Activated T-helper 9 cell treated with anti-CD3 and anti-CD28 coated beads, Interleukin-2, amount 50 U/mL, for 16 hours (primary cell): ENCODE measurements around the gene CTSO.
"Not testable (repeated sequence)": the region's sequence is repeated elsewhere in the genome, so short reads cannot be mapped to it uniquely, and the experiment has no call there.

Experiments used
- DNase-seq: peaks from one replicate; pipeline ENCODE4 v3.0.0-alpha.2; 2020; ENCODE audit warnings: low read depth

CTSO gene

GRCh38 chr4:155906554-155907247 lies 47.0 kb downstream of the CTSO start:
- DNase-seq: no peak

GRCh38 chr4:155904331-155904730 lies 49.3 kb downstream of the CTSO start:
- DNase-seq: no peak

GRCh38 chr4:155903453-155903852 lies 50.2 kb downstream of the CTSO start, which contains the start of gene TDO2:
TDO2 (plus strand) TSS chr4:155903696; CDS start chr4:155903759, 63 bp downstream.
- DNase-seq: no peak

GRCh38 chr4:155901013-155901412 lies 52.7 kb downstream of the CTSO start:
- no peak for DNase-seq

DNA sequence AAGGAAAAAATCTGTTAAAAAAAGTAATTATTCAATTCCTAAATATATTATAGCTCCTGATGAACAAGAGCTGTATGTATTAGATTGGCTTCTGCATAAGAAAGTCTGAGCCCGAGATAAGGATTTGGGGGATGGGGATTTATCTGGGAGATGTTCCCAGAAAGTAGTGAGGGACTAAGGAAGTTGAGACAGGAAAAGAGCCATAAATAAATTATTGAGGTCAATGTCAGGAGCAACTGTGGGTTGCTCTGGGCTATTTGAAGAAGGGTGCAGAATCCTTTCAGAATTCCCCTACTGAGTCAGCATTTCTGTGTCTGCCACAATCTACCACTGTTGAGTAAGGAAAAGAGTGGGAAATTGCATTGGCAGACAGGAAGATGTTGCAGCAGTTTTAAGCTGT lies 53.3 kb downstream of the CTSO start:
- no peak for DNase-seq

DNA sequence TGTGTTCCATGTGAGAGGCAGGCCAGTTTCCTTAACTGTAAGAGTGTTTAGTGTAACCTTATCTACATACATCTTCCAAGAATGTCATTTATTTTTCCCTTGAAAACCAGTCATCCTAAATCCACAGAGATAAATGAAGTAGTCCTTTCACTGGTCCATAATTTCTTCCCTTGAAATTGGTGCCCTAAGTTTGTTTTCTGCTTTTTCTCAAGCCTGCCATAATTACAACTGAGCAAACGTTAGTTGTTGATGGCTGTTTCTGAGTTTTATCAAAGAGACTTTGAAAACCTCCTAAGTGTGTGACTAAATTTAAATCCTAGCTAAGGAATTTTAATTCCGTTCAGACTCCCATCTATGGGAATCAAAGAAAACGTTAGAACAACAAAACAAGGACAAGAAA lies 53.8 kb downstream of the CTSO start:
- no peak for DNase-seq

- DNase-seq: not testable (repeated sequence)
Observed at GRCh38 chr4:155898371-155898770, 55.3 kb downstream of the CTSO start.

DNA sequence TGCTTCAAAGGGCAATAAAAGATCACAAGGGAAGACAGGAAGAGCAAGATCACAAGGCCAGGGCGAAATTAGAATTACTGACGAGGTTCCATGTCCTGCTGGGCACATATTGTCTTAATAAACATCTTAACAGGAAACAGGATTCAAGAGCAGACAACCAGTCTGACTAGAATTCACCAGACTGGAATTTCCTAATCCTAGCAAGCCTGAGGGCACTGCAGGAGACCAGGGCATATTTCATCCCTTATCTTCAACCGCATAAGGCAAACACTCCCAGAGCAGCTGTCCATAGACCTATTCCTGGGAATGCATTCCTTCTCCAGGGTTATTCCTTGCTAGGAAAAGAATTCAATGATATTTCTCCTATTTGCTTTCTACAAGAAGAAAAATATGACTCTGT lies 62.6 kb downstream of the CTSO start:
- no peak for DNase-seq

- no peak for DNase-seq
Observed at GRCh38 chr4:155889946-155890345, 63.7 kb downstream of the CTSO start.

DNA sequence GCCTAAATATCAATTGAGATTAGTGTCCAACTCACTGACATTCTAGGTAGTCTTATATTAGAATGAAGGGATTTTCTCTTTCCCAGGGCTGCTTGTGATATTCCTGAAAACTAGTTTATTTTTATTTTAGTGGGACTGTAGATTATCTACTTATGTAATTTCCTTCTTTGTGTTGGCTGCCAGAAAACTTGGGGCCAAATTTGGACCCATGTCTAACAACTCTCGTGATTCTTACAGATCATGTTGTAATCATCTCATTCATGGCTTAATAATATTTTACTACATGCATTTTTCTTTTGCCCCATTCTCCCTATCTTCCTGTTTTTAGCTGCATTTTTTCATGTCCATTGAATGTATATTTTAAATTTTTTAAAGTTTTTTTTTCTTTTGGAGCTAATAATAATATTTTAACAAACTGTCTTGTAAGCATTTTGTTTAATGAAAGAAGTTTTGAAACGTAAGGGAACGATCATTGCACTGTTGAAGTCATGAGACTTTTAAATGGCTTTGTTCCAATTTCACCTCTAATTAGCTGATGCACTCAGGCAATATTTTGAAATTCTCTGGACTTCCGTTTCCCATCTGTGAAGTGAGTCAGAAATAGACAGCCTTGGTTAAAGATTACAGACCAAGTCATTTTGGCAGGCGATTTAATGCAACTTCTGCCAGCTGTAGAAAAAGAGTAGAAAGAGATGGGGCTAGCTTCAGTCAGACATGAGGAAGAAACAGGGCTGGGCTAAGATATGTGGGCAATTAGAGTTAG lies 64.5 kb downstream of the CTSO start:
- no peak for DNase-seq

DNA sequence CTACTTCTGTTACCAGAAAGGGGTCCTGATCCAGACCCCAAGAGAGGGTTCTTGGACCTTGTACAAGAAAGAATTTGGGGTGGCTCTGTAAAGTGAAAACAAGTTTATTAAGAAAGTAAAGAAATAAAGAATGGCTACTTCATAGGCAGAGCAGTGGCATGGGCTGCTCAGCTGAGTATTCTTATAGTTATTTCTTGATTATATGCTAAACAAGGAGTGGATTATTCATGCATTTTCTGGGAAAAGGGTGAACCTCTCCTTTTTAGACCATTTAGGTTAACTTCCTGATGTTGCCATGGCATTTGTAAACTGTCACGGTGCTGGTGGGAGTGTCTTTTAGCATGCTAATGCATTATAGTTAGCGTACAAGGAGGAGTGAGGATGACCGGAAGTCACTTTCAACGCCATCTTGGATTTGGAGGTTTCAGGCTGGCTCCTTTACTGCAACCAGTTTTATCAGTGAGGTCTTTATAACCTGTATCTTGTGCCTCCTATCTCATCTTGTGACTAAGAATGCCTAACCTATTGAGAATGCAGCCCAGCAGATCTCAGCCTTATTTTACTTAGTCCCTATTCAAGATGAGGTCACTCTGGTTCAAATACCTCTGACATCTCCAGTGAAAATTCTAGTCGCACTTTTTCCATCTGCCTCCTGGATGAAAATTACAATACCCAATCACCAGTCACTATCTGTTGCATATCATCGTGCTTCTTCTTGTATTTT lies 65.7 kb downstream of the CTSO start:
- DNase-seq: no peak

DNA sequence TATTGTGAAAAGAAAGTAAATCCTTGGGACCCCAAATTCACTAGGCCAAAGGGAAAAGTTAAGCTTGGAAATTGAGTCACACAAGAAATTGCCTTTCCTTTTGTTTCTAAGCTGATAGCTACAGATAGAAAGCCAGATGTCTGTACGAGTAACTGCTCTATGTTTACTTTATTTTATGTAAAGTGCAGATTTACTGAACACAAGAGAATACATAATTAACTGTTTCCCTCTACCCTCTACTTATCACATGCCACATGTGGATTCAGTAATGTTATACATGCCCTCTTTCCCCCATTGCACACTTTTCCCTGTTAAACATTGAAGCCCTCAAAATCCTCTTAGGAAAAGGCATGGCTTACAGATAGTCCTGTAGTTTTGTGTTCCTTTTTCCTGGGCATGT lies 66.6 kb downstream of the CTSO start:
- DNase-seq: no peak

- DNase-seq: no peak
Observed at GRCh38 chr4:155885666-155886065, 68.0 kb downstream of the CTSO start.

GRCh38 chr4:155883895-155884294 lies 69.8 kb downstream of the CTSO start:
- DNase-seq: no peak

DNA sequence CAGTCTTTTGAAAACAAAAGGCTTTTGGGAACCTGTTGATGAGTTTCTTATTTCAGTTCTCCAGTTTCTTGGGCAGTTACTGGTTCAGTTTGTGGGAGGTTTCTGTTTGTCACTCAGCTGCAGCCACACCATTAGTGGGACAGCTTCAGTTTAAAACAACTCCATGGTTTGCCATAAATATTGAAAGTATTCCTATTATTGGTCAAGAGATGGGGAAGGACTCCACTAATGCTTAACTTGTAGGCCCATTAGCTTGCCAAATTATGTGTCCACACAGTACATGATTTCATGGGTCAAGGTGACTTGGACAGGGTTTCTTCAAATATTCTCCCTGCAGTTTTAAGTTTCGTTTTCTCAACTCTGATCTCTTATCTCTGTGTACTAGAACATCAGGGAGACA lies 72.1 kb downstream of the CTSO start:
- no peak for DNase-seq

GRCh38 chr4:155879767-155880166 lies 73.9 kb downstream of the CTSO start:
- no peak for DNase-seq

GRCh38 chr4:155878611-155879010 lies 75.1 kb downstream of the CTSO start:
- no peak for DNase-seq

DNA sequence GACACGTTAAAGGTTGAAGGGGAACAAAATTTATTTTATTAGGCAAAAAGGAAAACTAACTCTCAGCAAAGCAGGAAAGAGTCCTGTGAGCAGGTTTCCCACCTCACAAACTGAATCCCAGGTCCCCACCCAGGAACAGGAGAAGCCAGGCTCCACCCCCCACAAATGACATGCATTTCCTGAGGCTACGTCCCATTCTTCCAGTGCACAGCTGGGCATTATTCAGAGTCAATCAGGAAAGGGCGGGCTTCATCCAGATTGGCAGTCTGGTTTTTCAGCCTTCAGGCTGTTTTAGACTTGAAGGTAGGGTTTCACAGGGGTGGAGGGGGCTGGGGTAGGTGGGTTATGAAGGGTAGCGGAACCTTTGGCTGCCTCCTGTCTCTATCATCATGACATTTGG lies 75.7 kb downstream of the CTSO start:
- no peak for DNase-seq

DNA sequence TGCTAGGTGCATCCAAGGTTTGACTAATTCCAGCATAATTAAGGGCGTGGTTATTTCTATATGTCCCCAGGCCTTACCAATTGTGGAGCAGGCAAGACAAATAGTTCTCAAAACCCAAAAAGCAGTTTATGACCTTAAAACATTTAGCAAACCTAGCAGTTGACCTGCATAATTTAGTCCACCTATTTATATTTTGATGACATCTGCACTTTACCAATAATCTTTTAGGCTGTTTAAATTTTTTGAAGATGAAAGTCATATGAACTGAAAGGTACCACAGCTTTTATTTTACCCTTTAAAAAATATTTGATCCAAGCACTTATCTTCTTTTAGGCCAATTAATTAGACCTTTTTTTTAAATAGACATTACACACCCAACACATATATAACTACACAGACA lies 77.8 kb downstream of the CTSO start:
- DNase-seq: no peak
